GM18873 (cell line): ENCODE measurements around the gene C7orf25.

Experiments
- ATAC-seq: cut with Tn5 transposase; IDR thresholded peaks from one replicate; pipeline ENCODE4 v1.9.1; 2021; ENCODE audit warnings: mild to moderate bottlenecking, moderate library complexity, moderate number of reproducible peaks; ENCODE audit not compliant: unreplicated experiment, low FRiP score

Gene C7orf25

DNA sequence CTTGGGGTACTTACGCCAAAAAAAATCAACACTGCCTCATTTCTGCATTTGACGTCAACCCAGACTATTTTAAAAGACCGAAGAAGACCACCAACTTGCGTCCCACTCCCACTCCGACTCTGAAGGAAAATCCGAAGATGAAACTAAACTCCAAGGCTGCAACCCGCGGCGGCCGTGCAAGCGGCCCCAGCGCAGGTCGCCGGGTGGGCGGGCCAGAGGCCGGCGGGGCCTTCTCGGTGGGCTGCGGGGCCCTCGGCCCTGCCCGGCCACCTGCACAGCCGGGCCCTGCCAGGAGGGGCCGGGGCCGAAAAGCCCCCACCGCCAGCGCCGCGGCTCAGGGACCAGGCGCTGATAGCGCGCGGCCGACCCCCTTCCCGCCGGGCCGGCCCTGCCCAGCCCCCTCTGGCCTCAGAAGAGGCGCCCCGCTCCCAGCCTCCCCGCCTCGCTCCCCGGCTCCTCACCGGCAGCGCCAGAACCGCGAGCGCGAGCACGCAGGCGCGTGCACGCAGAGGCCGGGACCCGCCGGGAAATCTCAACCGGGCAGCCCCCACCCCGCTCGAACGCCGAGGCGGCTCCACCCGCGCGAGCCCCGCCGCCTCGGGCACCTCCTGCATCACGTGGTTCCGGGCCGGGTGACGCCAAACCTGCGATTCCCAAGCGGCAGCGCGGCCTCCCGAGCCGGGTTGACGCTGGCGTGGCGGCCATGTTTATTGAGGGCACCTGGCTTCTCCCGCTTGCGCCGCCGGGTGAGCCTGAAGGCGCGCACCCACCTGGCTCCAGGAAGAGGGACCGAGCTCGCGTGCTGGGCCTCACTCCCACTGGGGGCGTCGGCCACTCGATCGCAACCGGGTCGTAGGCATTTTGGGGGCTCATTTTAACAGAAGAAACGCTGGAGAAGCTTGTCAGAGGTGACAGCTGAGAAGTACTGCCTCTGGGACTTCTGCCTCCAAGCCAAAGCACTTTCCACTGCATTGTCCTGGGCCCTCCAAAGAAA lies at the start of gene C7orf25:
C7orf25 (minus strand) TSS at position 617 of the 994 bp plus-strand sequence. CDS start 1,170 bp downstream, outside the sequence.
- peak; percentile 82 for ATAC-seq

DNA sequence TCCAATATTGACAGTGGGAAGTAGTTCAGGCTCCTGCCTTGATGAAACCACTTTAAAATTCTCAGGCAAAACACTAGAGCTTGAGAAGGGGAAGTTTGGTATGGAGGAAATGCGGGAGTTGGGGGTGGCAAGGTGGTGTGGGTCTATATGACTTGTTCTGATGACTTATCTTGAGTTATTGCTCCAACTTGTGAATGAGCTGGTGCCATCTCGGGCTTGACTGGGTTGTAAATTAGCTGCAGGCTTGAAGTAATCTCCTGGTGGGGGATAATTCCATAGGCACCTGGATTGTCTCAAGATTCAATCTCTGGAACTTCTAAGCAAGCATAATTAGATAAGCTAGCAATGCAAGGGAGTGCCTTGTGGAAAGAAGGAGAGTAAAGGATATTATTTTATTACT lies 49.3 kb upstream of the C7orf25 start:
- no peak for ATAC-seq

DNA sequence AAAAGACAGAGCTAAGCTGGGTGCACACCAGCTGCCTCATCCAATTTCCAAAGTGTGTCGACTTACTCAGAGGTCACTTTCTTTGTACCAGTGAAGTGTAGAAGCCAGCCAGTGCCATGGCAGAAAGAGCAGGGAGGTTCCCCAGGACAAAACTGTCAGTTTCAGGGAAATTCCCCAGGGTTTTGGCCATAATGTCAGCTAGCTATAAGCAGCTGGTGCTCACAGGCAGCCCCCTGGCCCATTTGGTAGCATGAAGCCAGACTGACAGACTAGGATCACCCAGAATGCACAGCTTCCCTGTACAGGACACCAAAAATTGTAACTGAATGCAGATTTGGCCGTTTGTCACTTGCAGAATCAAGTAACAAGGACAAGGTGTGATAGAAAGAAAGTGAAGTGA lies 48.9 kb upstream of the C7orf25 start:
- no peak for ATAC-seq

DNA sequence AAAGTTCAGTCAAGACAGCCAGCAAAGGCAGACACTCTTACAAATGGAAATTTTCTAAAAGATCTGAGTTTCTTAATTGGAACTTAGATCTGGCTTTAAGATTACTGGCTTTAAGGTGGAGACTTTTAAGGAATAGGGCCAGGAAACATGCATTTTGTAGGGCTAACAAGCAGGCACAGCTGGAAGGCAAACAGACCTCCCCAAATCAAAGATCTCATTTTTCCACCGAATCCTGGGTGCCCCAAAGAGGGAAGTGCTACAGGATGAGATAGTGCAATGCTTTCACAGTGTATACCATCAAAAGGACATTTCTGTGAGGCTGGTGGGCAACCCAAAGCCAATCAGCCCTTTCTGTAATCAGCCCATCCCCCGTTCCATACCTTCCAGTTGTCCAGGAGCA lies 47.7 kb upstream of the C7orf25 start:
- no peak for ATAC-seq

DNA sequence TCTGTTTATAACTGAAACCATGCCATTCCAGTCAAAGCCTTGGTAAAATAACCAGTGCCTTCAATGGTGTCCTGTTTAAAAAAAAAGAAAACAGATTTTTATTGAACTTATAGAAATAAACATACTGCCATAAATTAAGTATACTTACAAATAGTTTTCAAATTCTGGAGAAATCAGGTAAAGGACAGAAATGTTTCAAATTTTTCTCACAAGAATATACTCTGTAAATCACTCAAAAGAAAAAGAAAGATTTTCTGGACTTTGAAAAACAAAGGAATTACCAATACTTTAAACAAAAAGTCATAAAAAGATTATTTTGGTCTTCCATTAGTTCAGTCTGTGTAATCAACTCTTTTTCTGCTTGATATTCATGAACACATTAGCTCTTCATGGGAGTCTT lies 44.2 kb upstream of the C7orf25 start:
- no peak for ATAC-seq

DNA sequence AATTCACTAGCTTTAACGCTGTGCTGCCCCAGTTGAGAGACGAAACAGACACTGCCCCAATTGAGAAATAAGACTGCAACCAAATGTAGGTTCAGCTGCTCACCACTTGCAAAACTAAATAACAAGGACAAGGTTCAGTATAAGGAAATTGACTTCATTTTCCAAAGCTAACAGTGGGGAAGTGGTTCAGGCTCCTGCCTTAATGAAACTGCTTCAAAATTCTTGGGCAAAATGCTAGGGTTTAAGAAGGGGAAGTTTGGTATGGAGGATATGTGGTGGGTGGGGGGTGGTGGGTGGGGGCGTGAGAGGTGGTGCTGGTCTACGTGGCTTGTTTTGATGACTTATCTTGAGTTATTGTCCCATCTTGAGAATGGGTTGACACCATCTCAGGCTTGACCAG lies 42.1 kb upstream of the C7orf25 start:
- no peak for ATAC-seq

DNA sequence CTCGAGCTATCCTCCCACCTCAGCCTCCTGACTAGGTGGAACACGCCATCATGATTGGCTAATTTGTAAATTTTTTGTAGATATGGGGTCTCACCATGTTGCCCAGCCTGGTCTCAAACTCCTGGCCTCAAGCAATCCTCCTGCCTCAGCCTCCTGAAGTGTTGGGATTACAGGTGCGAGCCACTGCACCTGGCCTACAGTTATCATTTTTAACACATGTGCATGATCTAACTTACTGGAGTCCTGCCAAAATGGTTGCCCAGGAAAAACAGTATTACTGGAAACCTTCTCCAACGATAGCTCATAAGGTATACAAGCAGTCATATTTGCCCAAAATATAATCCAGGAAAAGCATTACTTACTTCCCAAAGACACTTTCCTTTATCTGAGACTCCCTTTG lies 40.5 kb upstream of the C7orf25 start:
- no peak for ATAC-seq

DNA sequence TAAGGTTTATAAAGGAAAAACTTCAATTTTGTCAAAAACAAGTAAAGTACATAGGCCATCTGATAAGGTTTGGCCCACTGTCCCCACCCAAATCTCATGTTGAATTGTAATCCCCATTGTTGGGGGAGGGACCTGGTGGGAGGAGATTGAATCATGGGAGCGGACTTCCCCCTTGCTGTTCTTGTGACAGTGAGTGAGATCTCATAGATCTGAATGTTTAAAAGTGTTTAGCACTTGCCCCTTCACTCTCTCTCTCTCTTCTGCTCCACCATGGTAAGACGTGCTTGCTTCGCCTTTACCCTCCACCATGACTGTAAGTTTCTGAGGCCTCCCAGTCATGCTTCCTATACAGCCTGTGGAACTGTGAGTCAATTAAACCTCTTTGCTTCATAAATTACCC lies 38.5 kb upstream of the C7orf25 start:
- ATAC-seq = no peak

DNA sequence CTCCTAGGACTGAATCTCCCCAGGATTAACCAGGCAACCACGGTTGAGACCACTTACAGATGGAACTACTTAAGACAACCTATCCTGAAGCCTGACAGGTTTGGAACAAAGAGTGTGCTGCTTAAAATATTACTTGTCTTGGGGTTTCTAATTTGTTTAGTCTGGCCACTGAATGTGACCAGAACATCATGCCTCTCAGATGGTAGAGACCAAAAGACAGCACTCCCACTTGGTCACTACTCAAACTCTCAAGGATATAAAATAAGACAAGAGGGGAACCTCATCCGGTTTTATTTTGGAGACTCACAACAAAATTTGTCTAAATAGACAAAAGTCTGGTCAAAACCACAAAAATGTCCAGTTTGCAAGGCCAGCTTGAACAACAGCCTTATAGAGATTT lies 35.7 kb upstream of the C7orf25 start:
- no peak for ATAC-seq

DNA sequence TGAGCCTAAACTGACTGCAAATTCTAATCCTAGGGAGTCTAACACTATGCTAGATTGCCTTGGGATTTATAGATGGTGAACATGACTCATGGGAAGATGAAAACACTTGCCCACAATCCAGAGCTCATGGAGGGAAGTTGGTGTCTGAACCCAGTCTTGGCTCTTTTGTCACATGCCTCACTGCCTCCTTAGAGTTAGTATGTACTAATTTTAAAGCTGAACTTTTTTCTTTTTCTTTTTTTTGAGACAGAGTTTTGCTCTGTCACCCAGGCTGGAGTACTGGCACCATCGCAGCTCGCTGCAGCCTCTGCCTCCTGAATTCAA lies 34.7 kb upstream of the C7orf25 start:
- no peak for ATAC-seq

DNA sequence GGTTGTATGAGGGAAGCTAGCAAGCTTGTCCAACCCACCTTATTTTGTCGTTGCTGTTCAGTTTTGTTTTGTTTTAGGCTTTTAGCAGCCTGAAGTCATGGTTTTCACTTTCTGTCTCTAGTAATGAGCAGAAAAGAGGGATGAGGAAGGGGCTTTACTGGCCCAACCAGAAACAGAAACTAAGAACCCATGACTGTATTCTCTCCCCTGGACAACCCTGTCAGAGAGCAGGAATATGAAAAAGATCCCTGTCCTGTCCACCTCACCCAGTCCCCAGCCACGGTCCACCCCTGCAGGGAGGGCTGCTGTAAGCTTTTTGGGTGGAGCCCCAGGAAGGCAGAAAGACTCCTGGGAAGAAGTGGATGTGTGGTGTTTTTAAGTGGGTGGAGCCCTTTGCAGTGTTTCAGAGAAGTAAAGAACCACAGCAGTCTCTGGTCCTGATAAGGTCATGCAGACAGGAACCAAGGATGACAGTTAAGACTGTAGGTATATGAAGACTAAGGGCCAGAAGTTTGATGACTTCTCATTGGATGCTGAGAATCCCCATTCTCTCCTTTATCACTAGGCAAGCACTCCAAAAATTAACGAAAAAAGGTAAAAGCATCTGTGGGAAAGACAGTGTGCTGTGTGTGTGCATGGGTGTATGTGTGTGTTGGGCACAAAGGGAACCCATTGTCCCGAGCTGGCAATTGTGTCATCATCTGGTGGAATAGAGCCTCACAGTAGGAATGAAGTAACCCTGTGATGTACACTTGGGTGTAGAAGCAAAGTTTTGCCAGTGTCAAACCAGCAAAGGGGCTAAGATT lies 34.2 kb upstream of the C7orf25 start:
- ATAC-seq = peak; percentile 50

DNA sequence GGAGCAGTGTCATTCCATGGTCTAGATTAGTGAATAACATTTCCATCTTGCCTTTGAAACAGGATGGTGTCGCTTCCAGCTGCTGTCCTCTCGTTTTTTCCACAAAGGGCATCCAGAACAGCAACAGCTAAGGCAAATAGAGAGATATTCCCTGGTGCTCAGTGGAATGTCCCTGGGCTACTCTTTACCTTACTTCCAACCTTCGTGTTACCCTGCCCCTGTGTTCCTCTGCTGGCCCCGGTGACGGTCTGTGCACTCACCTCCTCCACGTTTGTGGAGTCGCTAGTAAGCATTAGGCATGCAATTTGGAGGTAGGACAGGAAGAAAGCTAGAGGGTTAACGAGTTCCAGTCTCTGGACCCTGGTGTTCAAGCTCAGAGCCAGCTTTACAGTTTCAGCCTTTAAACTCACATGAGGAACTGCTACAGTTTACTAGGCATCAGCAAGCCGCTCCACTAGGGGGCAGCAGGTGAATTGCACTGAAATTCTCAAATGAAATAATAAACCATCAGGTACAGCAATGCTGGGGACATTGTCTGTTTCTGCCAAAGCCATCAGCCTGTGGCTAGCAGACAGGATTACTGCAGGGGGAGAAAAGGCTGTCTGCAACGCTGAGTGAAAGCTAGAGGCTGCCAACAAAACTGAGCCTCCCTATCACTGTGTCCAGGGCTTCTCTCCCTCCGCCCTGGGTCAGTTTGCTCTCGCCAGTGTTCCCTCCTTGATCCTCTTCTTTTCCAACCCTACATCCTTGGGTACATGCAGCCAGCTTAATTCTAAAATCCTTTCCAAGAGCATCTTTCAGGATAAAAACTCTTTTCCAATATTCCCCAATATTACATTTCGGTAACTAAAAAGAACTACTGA lies 29.3 kb upstream of the C7orf25 start:
- ATAC-seq = peak; percentile 40

DNA sequence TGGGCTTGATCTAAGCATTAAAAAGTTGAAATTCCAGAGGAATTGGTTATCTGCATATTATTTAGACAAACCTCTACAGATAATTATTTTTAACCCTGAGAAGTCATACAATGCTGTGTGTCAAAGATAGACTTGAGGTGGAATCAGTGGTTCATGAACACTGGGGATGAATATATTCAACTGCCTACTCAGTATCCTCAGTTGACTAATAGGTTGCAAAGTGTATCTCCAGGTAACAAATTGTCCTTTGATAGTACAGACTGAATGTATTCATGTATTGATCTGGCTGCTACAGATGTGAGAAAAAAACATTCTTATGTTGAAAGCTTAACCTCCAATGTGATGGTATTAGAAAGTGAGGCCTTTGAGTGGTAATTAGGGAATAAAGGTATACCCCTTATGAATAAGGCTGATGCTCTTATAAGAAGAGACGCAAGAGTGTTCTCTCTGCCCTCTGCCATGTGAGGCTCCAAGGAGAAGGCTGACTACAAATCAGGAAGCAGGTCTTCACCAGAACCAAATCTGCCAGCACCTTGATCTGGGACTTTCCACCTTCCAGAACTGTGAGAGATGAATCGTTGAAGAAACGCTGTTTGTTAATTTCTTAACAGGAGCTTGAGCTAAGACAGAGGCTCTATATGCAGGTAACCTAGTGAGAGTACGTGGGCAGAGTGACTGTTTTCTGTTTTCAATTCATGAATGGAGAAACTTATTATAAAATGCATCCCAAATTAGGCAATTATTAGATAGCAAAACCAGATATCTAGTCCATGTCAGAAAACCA lies 27.8 kb upstream of the C7orf25 start:
- ATAC-seq = no peak

DNA sequence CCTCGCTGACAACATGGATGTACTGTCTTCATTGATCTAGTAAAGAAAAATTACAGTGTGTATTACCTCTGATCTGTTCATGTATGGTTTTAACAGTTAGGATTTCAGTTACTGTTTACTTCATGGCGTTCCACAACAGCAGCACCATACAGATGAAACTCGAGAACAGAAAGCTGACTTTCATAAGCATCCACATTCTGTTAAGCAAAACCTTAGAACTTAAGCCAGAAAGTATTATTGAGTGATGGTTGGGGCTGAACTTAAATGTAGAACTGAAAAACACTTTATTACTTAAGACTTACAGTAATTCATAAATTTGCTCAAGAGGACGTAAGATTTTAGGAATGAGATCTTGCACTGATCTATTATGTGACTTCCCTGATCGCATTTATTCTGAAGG lies 24.0 kb upstream of the C7orf25 start:
- ATAC-seq = no peak

DNA sequence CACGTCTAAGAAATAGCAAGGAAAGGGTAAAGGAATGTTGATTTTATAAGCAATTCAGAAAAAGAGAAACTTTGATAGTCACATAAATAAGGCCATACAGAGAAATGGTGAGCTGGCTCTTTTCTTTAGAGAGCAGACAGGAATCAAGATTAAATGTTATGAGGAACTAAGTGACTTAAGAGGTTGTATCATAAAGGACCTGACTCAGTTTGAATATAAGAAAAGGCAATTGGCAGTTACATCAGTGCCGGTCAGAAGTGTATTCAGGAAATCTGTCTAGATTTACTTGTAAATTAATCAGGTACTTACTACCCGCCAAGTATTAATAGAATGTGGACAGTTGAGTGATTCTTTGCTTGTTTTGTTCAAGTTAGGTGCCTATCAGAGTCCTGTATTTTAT lies 22.4 kb upstream of the C7orf25 start:
- ATAC-seq = no peak

DNA sequence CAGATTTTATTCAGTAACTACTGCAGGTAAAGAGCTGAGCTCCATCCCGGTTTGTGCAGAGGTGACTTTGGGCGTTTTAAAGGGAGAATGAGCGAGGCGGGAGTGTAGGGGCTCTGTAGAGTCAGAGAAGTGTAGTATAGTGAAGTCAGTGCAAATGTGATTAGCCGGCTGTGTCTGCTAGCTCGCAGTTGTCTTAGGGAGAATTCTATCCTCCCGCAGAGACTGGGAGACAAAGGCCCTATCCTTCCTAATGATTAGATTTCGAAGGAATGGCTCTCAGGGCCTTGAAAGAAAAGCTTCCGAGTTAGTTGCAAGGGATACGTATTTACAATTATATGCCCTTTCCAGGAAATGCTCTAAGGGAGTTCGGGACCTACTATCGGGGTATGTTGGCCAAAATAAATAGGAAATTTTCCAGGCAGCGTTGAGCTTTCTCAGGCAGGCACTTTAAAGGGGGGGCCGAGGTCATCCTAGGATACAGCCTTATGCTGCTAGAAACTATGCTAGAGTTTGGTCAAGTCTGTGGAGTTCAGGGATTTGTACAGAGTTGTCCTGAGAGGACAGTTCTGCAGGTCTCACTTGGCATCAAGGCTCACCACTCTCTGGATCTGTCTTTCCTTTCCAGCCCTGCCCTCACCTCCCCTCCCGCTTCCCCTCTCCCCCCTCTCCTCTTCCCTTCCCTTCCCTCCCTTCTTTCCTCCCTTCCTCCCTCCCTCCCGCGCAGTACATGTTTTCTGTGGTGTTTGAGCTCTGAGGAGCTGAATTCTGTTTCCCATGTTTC lies 21.1 kb upstream of the C7orf25 start:
- ATAC-seq = no peak

DNA sequence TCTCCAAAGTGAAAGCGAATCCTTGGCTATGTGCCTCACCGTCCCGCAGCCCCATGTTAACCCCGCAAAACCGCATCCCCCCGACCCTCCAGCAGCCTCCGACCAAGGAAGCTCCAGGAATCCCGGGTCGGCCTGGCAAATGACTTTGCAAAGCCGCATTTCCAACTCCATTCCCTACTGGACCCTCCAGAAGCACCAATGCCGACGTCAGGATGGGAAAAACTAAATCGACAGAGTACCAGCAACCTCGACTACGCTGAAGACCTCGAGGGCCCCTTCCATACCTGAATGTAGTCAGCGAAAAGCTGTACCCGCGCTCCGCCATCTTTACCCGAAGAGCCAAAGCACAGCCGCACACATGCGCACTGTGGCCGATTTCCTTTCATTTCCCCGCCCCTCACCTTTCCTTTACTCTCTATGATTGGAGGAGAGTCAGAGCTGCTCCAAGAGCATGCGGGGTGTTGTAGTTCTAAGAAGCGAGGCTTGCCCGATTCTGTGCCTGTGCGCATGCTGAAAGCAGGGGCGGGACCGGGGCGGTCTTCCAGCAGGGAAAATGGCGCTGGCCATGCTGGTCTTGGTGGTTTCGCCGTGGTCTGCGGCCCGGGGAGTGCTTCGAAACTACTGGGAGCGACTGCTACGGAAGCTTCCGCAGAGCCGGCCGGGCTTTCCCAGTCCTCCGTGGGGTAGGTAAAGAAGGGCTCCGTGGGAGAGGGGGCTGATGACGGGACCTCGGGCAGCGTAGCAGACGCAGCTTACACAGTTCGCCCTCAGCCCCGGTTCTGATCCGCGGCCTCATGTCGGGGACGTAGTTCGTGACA lies 20.2 kb upstream of the C7orf25 start, which contains the start of the genes MRPL32 and PSMA2:
MRPL32 (plus strand) TSS at position 543 of the 818 bp plus-strand sequence; CDS start at position 554, 11 bp downstream.
PSMA2 (minus strand) TSS at position 341 of the 818 bp plus-strand sequence; CDS start at position 325, 16 bp downstream.
- peak; percentile 99 for ATAC-seq

DNA sequence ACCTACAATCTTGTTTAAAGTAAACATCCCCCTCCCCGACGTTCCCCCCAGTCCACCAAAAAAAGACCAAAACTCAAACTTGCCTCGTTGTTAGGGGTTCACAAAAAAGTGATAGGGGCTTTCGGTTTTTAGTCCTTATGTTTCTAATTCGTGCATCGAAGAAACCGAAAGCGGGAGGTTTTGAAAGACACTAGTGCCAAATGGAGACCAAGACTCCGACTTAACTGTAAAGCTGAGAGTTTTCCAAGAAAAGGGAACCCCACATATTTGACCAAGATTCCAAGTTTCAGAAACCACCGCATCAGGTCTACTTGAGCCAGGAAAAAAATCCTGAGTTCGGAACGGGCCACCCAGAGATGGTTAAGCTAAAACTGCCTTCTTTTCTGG lies 19.6 kb upstream of the C7orf25 start:
- no peak for ATAC-seq
